Skin of body (tissue), 2 donors: ENCODE data around the gene ANKRD55. TPM values are rescaled to one million over a fixed set of nuclear protein-coding genes. Genes with fewer than 3 reads are reported as not detected.
"Not testable (repeated sequence)": the region's sequence is repeated elsewhere in the genome, so short reads cannot be mapped to it uniquely, and the experiment has no call there.

Experiments used
- DNase-seq: peaks from one replicate; lab custom pipeline; 2025; lab: John Stamatoyannopoulos, UW
- total RNA-seq: library from RNA; depleted of rRNA; stranded (reverse); fragments of >200 nt; gene quantifications from one replicate; pipeline ENCODE4 v1.2.3, GENCODE V29; 2014

The ANKRD55 gene
- total RNA-seq, 1 donor from 2014 or later = 0.30 TPM

DNA sequence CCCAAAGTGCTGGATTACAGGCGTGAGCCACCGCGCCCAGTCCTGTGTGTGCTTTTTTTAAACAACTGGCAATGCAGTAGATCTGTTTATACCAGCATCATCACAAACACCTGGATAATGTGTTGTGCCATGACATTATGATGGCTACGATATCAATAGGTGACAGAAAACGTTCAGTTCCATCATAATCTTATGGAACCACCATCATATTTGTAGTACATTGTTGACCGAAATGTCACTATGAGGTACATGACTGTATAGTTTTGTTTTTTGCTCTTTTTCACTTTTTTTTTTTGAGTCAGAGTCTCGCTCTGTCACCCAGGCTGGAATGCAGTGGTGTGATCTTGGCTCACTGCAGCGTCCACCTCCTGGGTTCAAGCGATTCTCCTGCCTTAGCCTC lies 24.4 kb downstream of the ANKRD55 start:
- DNase-seq = no peak

DNA sequence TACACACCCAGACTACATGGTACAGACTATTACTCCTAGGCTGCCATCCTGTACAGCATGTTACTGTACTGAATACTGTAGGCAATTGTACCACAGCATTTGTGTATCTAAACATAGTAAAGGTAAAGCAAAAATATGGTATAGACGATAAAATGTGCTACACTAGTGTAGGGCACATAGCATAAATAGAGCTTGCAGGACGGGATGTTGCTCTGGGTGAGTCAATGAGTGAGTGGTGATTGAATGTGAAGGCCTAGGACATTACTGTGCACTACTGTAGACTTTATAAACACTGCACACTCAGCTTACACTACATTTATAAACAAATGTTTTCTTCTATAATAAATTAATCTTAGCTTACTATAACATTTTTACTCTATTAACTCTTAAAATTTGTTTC lies 25.6 kb downstream of the ANKRD55 start:
- DNase-seq = no peak

GRCh38 chr5:56206126-56206910 lies 26.8 kb downstream of the ANKRD55 start:
- no peak for DNase-seq

GRCh38 chr5:56203936-56204335 lies 29.2 kb downstream of the ANKRD55 start:
- DNase-seq = not testable (repeated sequence)

- no peak for DNase-seq
Observed at GRCh38 chr5:56202483-56202882, 30.6 kb downstream of the ANKRD55 start.

DNA sequence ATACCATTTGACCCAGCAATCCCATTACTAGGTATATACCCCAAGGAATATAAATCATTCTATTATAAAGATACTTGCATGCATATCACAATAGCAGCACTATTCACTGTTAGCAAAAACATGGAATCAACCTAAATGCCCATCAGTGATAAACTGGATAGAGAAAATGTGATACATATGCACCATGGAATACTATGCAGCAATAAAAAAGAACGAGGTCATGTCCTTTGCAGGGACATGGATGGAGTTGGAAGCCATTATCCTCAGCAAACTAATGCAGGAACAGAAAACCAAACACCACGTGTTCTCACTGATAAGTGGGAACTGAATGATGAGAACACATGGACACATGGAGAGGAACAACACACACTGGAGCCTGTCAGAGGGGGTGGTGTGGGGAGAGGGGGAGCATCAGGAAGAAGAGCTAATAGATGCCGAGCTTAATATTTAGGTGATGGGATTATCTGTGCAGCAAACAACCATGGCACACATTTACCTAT lies 31.3 kb downstream of the ANKRD55 start:
- not testable (repeated sequence) for DNase-seq

DNA sequence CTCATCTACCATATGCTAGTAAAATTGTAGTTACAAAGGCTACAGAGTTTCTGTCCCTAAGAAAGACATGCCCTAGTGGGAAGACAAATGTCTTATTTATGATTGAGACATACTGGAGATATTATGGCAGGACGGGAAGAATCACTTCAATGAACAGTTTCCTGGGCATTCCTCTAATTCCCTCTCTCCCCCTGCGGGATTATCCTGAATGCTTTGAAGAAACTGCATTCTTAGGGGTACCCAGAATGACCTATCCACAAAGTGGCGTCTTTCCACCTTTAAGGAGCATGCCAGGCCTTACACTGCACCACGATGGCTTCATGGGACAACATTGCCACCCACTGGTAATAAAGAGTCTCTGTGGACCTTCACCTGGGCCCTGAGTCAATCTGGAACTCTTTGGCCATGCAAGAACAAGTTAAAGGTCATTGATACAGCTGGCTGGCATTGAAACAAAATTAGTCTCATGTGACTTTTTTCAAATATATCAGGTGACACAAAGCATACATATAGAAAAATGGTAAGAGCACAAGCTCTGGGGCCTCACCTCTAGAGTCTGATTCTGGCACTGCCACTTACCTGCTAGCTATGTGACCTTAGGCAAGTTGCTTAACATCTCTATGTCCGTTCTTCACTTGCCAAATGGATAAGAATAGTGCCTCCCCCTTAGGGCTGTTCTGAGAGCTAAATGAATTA lies 32.0 kb downstream of the ANKRD55 start:
- no peak for DNase-seq

- no peak for DNase-seq
Observed at GRCh38 chr5:56195016-56195415, 38.1 kb downstream of the ANKRD55 start.

- DNase-seq = no peak
Observed at GRCh38 chr5:56192246-56192645, 40.9 kb downstream of the ANKRD55 start.

GRCh38 chr5:56191656-56192055 lies 41.5 kb downstream of the ANKRD55 start:
- DNase-seq = no peak

- DNase-seq = peak; percentile 23
Observed at GRCh38 chr5:56190497-56190896, 42.6 kb downstream of the ANKRD55 start.

GRCh38 chr5:56185768-56186311 lies 47.3 kb downstream of the ANKRD55 start:
- DNase-seq = no peak

DNA sequence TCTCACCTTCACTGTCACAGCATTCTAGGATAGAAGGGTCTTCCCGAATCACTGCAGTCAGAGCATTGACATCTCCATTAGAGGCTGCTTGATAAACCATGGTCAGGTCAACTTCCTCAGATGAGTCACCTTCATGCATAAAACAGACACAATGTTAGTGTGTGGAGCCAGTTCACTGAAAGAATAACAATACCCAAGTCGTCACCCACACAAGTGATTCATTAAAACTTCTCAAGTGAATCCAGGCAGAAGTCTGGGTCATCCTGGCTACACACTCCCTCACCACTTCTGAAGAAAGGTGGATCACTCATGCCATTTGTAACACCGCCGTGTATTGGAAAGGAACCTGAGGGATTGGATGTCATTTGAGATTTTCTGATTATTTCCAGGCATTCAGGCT lies 49.6 kb downstream of the ANKRD55 start:
- no peak for DNase-seq

GRCh38 chr5:56179442-56179841 lies 53.7 kb downstream of the ANKRD55 start:
- no peak for DNase-seq

- DNase-seq = no peak
Observed at GRCh38 chr5:56178823-56179222, 54.3 kb downstream of the ANKRD55 start.

DNA sequence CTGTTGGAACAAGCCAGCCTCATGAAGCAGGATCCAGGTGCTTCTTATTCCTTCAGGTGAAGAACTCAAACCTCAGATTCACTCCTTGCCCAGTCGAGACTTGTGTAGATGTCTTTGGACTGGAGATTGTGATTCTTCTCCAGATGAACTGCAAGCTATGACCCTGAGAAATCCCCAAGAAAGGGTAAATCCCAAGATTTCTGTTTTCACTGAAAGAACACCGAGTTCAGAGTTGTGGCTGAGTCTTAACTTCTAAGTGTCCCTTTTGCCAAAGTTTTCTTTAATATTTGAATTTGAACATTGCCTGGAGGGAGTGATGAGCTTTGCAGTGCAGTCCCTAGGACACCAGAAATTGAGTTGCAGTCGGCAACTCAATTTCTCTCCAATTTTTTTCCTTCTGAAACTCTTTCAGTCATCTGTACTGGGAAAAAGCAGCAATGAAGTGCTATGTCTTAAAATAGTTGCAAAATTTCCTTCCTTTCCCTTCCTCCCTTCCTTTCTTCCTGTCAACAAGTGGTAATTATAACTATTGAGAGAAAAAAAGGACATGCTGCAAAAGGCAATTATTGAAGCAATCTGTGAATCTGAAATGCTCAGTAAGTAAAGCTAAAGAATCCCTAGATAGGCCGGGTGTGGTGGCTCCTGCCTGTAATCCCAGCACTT lies 56.1 kb downstream of the ANKRD55 start:
- DNase-seq = peak; percentile 53

- peak; percentile 90 for DNase-seq
Observed at GRCh38 chr5:56176155-56176798, 56.9 kb downstream of the ANKRD55 start.

DNA sequence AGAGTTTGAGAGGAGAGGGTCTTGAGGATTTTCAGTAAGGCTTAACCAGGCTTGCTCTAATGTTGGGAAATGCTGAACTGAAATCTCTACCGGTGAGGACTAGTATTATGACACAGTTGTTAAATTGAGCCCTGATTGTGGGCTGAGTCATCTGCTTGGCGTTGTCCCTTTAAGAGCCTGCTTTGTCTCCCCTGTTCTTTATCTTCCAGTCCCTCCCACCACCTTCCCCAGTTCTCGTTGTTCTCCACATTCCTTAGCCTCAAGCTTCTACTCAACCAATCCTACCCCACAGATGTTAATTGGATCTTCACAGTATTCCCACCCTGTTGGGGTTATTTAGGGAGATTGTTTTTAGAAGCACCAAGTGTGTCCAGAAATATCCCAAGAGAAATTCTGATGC lies 57.6 kb downstream of the ANKRD55 start:
- DNase-seq = peak; percentile 46

DNA sequence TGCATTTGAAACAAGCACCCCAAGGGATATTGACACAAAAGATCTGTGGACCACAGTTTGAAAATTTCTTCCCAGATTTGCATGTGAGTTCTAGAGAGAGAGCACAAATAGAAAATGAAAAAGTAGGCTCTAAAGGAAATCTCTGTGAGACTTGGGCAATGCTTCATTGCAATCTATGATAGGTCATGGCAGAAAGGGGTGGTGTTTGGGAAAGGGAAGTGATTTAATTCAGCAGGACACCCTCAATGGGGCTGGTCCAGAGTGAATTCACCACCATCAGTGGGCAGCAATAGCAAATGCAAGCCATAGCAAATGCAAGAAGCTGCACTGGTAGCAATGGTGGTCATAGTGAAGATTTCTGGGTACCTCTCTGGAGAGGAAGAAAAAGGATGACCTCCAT lies 58.1 kb downstream of the ANKRD55 start:
- DNase-seq = no peak

GRCh38 chr5:56172241-56172640 lies 60.9 kb downstream of the ANKRD55 start:
- DNase-seq = peak; percentile 72

DNA sequence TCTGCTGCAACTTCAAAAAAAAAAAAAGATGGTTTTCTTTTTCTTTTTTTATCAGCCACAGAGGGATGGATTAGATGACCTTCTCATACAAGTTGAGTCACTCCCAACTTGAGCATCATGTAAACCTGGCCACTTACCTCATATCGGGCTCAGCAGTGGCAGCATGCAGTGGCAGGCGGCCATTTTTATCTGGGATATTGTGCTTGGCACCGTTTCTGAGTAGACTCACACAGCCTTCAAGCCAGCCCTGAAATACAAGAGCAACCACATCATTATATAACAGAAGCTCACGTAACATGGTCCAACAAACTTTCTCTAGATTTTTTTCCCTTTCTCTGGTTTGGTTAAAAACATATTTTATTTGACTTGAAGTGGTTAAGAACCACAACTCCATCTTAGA lies 62.6 kb downstream of the ANKRD55 start:
- DNase-seq = no peak
